Suprapubic skin (tissue), 4 donors: ENCODE measurements around the gene NLRC4. TPM values are rescaled to one million over a fixed set of nuclear protein-coding genes. Genes with fewer than 3 reads are reported as not detected.

Experiments
- DNase-seq, 2 donors: peaks; one replicate each; pipeline ENCODE4 v3.0.0-alpha.2; 2019; ENCODE audit warnings: low spot score in 2 of 2
- H3K27ac ChIP-seq: fragments of 200-600 bp; sonication (generic); one replicate; pipeline ENCODE4 v1.5.1; 2019
- H3K27me3 ChIP-seq: fragments of 200-600 bp; sonication (generic); one replicate; pipeline ENCODE4 v1.5.1; 2019
- H3K36me3 ChIP-seq: fragments of 200-600 bp; sonication (generic); one replicate; pipeline ENCODE4 v1.5.1; 2019
- H3K4me1 ChIP-seq: fragments of 200-600 bp; sonication (generic); one replicate; pipeline ENCODE4 v1.5.1; 2019
- H3K4me3 ChIP-seq: fragments of 200-600 bp; sonication (generic); one replicate; pipeline ENCODE4 v1.5.1; 2019; ENCODE audit warnings: mild to moderate bottlenecking
- H3K9me3 ChIP-seq: fragments of 200-600 bp; sonication (generic); one replicate; pipeline ENCODE4 v1.5.1; 2019
- EP300 ChIP-seq: sonication (generic); formaldehyde crosslinking; IDR thresholded peaks from one replicate; pipeline ENCODE4 v1.6.1; 2017; ENCODE audit warnings: antibody characterized with exemption
- POLR2A ChIP-seq, 2 donors: fragments of 450-650 bp; IDR thresholded peaks; one replicate each; pipeline ENCODE4 v1.6.1; 2017; ENCODE audit warnings: antibody characterized with exemption in 2 of 2, mild to moderate bottlenecking in 2 of 2, moderate library complexity in 2 of 2
- POLR2AphosphoS5 ChIP-seq, 3 donors: sonication (generic); formaldehyde crosslinking; IDR thresholded peaks; one replicate each; pipeline ENCODE4 v1.6.1; 2017; ENCODE audit warnings: antibody characterized with exemption in 3 of 3
- whole genome bisulfite sequencing: methylation state at CpG from one replicate; pipeline ENCODE4 v1.1.5; 2018; 5-methylcytosine and 5-hydroxymethylcytosine counted together
- total RNA-seq, 4 donors: library from RNA; depleted of rRNA; stranded (reverse); fragments of >200 nt; gene quantifications; one replicate each; pipeline ENCODE4 v1.1.0, GENCODE V29; 2016
- TF ChIP-seq, protein P1 (sequence below), 2 donors: fragments of 200-600 bp in 1 of 2; fragments of 450-650 bp in 1 of 2; sonication (generic) in 1 of 2; IDR thresholded peaks; one replicate each; pipeline ENCODE4 v1.5.1; 2016 to 2019; ENCODE audit warnings: antibody characterized with exemption in 2 of 2, mild to moderate bottlenecking in 1 of 2, moderate library complexity in 1 of 2

The NLRC4 gene
- total RNA-seq, 4 donors from 2014 or later, result 0.17 to 0.19 TPM; not detected in 2

- Histone ChIP-seq H3K27ac (no peak overlapping the region), H3K36me3 (peaks cover 42% of the 10 kb centered on the region), H3K9me3 (no peaks in the 10 kb centered on the region), H3K27me3 (no peaks in the 10 kb centered on the region), H3K4me1 (no peaks in the 10 kb centered on the region), H3K4me3 (no peak overlapping the region)
- 95% methylated on average over 1 of the region's 1 CpG for WGBS
- no peak for DNase-seq
- no peak for TF ChIP-seq EP300
- TF ChIP-seq, protein P1, sequence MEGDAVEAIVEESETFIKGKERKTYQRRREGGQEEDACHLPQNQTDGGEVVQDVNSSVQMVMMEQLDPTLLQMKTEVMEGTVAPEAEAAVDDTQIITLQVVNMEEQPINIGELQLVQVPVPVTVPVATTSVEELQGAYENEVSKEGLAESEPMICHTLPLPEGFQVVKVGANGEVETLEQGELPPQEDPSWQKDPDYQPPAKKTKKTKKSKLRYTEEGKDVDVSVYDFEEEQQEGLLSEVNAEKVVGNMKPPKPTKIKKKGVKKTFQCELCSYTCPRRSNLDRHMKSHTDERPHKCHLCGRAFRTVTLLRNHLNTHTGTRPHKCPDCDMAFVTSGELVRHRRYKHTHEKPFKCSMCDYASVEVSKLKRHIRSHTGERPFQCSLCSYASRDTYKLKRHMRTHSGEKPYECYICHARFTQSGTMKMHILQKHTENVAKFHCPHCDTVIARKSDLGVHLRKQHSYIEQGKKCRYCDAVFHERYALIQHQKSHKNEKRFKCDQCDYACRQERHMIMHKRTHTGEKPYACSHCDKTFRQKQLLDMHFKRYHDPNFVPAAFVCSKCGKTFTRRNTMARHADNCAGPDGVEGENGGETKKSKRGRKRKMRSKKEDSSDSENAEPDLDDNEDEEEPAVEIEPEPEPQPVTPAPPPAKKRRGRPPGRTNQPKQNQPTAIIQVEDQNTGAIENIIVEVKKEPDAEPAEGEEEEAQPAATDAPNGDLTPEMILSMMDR (IDR thresholded peaks at IDR 0.05), result no peak
- no peak for TF ChIP-seq POLR2A (IDR thresholded peaks at IDR 0.05)
- no peak for TF ChIP-seq POLR2AphosphoS5 (IDR thresholded peaks at IDR 0.05)
These were observed 63.9 kb downstream of the NLRC4 start for GRCh38 chr2:32200814-32201213.

DNA sequence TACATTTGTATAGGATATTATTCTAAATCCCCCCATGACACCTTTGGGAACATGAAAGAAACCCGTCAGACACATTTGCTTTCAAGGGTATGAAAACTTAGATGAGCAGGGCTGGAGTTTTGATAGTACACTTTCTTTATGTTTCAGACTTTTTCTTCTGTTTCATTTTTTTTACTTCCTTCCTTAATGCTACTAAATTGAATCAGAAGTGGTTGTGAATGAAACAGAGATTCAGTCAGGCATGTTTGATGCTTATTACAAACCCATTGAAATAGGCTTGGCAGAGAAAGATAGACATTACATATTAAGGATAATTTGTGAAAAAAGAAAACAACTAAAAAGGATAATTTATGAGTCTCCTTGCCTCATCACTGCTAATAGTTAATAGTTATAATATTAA lies 72.3 kb downstream of the NLRC4 start:
- Histone ChIP-seq H3K27me3 (no peaks in the 10 kb centered on the region), H3K27ac (no peak overlapping the region), H3K9me3 (no peaks in the 10 kb centered on the region), H3K4me1 (no peaks in the 10 kb centered on the region), H3K4me3 (no peak overlapping the region), H3K36me3 (peaks cover 7% of the 10 kb centered on the region)
- WGBS, result 79% methylated on average over 1 of the region's 1 CpG
- TF ChIP-seq, protein P1 (IDR thresholded peaks at IDR 0.05), result no peak
- no peak for TF ChIP-seq EP300
- no peak for TF ChIP-seq POLR2A (IDR thresholded peaks at IDR 0.05)
- no peak for TF ChIP-seq POLR2AphosphoS5 (IDR thresholded peaks at IDR 0.05)
- no peak for DNase-seq

- Histone ChIP-seq H3K27me3 (no peaks in the 10 kb centered on the region), H3K36me3 (peaks cover 27% of the 10 kb centered on the region), H3K4me3 (no peak overlapping the region), H3K4me1 (no peaks in the 10 kb centered on the region), H3K9me3 (no peaks in the 10 kb centered on the region), H3K27ac (no peak overlapping the region)
- 94% methylated on average over 6 of the region's 6 CpGs for WGBS
- no peak for DNase-seq
- TF ChIP-seq POLR2AphosphoS5 (IDR thresholded peaks at IDR 0.05), result no peak
- no peak for TF ChIP-seq POLR2A (IDR thresholded peaks at IDR 0.05)
- no peak for TF ChIP-seq EP300
- TF ChIP-seq, protein P1 (IDR thresholded peaks at IDR 0.05), result no peak
These were observed 75.7 kb downstream of the NLRC4 start for GRCh38 chr2:32189011-32189410.

DNA sequence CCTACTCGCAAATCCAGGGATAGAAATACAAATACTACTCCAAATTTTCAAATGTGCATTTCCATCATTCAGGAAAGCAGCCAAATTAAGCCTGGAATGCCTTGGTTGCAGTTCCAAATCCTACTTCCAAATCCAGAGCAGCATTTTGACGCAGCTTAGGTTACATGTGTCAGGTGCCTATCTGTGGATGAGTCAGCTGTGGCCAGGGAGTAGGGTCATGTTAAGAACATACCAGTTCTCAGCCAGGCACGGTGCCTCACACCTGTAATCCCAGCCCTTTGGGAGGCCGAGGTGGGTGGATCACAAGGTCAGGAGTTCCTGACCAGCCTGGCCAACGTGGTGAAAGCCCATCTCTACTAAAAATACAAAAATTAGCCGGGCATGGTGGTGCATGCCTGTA lies 82.0 kb downstream of the NLRC4 start:
- H3K9me3 ChIP-seq, result no peaks in the 10 kb centered on the region
- TF ChIP-seq, protein P1 (IDR thresholded peaks at IDR 0.05), result no peak
- no peak for TF ChIP-seq EP300
- TF ChIP-seq POLR2A (IDR thresholded peaks at IDR 0.05), result no peak
- TF ChIP-seq POLR2AphosphoS5 (IDR thresholded peaks at IDR 0.05), result no peak
- peaks cover 52% of the 10 kb centered on the region for H3K36me3 ChIP-seq
- DNase-seq, result no peak
- H3K27ac ChIP-seq, result no peak overlapping the region
- H3K27me3 ChIP-seq, result no peaks in the 10 kb centered on the region
- no peaks in the 10 kb centered on the region for H3K4me1 ChIP-seq
- 95% methylated on average over 6 of the region's 6 CpGs for WGBS
- H3K4me3 ChIP-seq, result no peak overlapping the region

Other genes starting within 250 kb of the NLRC4 start
- 10 to 100 TPM; 44.1 to 59.2 (median 48.8) TPM for gene DPY30, start 225.1 kb downstream of the NLRC4 start, total RNA-seq
- gene SPAST, start 201.3 kb downstream of the NLRC4 start, total RNA-seq, result 10 to 100 TPM; 17.5 to 24.2 (median 20.1) TPM
- gene SLC30A6, start 99.0 kb downstream of the NLRC4 start, total RNA-seq, result 10 to 100 TPM; 16.0 to 22.2 (median 18.1) TPM
- gene YIPF4, start 13.0 kb upstream of the NLRC4 start, total RNA-seq, result 10 to 100 TPM in 2 of 4 donors, 1 to 10 TPM in 2; 8.5 to 36.5 (median 19.8) TPM
- gene BIRC6, start 92.1 kb upstream of the NLRC4 start, total RNA-seq, result 100 to 1,000 TPM; 101 to 319 (median 109) TPM